ENCODE results near the gene CDC73. TPM values are rescaled to one million over a fixed set of nuclear protein-coding genes. Genes with fewer than 3 reads are reported as not detected.

Gene CDC73
- total and polyA plus RNA-seq, 9 of the 15 experiments (the other 6 are each of a cell fraction or from before 2014, with no cell fraction given), result 19.0 to 61.7 (median 30.1) TPM

DNA sequence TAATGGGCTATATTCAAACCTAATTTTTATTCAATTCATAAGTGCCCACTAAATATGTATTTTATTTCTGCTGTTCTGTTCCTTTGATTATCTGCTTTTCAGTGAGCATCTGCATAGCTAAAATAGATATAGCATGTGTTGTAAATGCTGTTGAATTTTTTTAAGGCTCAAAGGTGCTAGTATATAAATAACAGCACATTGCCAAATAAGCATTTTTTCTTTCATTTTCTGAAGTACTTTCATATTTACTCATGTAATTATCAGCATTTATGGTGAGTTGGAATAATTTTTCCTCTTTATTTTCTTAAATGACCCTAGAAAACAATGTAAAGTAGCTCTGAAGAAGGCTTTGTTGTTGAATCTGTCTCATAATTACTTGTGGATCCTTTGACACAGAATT is 134.2 kb downstream of the CDC73 start:
- ATAC-seq, result no peak

DNA sequence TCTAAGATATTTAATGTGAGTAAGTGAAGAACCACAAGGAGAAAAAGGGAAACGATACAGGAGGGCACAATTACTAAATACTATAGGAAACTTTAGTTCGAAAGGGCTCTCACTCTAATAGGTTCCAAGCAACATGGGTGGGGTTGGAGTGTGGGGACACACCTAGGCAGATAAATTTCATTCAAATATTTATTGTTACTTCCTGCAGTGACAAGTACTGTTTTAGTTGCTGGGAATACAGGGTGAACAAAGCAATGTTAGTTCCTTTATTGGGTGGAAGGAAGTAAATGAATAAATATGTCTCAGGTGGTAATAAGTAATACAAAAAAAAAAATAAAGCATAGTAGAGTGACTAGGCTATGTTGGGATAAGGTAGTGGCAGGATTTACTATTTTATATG is 137.8 kb downstream of the CDC73 start:
- H3K4me2 ChIP-seq (ENCODE audit: insufficient read depth, low read length), result no peak overlapping the region
- no peaks in the 10 kb centered on the region for H3K79me2 ChIP-seq (ENCODE audit: control insufficient read depth, insufficient read depth, low read length)
- H3K9me3 ChIP-seq (replicated peaks; ENCODE audit: control insufficient read depth, insufficient read depth, low read depth, low read length), result no peaks in the 10 kb centered on the region
- intact Hi-C loops (cut with micrococcal nuclease), result no loop called here
- DNase-seq (ENCODE audit: extremely low read depth in 1 of 4, low spot score in 3 of 4) (no peak), ATAC-seq (no peak), FAIRE-seq (no peak)
- H3K27me3 ChIP-seq (ENCODE audit: control insufficient read depth in 2 of 2, insufficient read depth in 2 of 2, low read length in 2 of 2), result no peaks in the 10 kb centered on the region
- H3K4me1 ChIP-seq (replicated peaks in 1 of 2; ENCODE audit: control insufficient read depth in 2 of 2, insufficient read depth in 2 of 2, low read length in 2 of 2), result no peaks in the 10 kb centered on the region
- in situ Hi-C loops (cut with MboI), result no loop called here
- no peak overlapping the region for H3K9ac ChIP-seq (ENCODE audit: insufficient read depth in 1 of 2, low read depth in 2 of 2, low read length in 2 of 2)
- H2AFZ ChIP-seq (ENCODE audit: low read depth, low read length), result no peak overlapping the region
- no peak overlapping the region for H3K27ac ChIP-seq (ENCODE audit: extremely low read depth, low read depth, low read length)
- CTCF ChIA-PET (ENCODE audit: low intra/inter-chr PET ratio), result no interaction called here
- H4K20me1 ChIP-seq (replicated peaks; ENCODE audit: control insufficient read depth, insufficient read depth, low read length), result no peaks in the 10 kb centered on the region
- H3K9me1 ChIP-seq (ENCODE audit: control insufficient read depth, insufficient read depth, low read length), result no peaks in the 10 kb centered on the region
- peaks cover 30% of the 10 kb centered on the region; the same call in 2 of the 3 replicates for H3K36me3 ChIP-seq (ENCODE audit: control insufficient read depth, insufficient read depth, low read length)
- POLR2A ChIA-PET, result interaction anchor here (1.0 kb wide), 1 partner anchor 10 kb away, joined by 3 read pairs; no protein-coding TSS in a partner anchor
- WGBS (ENCODE audit: insufficient coverage, low coverage, missing lambda C conversion rate), result 83% methylated on average over 2 of the region's 2 CpGs
- H3K4me3 ChIP-seq, result no peak overlapping the region
- no TSS peak for BruUV-seq (replicated peaks)
- TF ChIP-seq CBX8 (IDR thresholded peaks at IDR 0.05; ENCODE audit: borderline replicate concordance, extremely low read depth, low read depth, low read length, poor library complexity, severe bottlenecking) (no peak), FOXA3 (CRISPR knock-in tag; conservative IDR thresholded peaks at IDR 0.05 in 1 of 2, IDR thresholded peaks at IDR 0.05 in 1 of 2) (no peak), RAD51 (IDR thresholded peaks at IDR 0.05; ENCODE audit: borderline replicate concordance, low read depth) (no peak), ZBTB17 (CRISPR knock-in tag; IDR thresholded peaks at IDR 0.05) (no peak), RBFOX2 (IDR thresholded peaks at IDR 0.05; ENCODE audit: low read depth, low read length) (no peak), SMAD1 (IDR thresholded peaks at IDR 0.05; ENCODE audit: low read depth, low read length, partially characterized antibody) (no peak)
- TF ChIP-seq, protein P1, sequence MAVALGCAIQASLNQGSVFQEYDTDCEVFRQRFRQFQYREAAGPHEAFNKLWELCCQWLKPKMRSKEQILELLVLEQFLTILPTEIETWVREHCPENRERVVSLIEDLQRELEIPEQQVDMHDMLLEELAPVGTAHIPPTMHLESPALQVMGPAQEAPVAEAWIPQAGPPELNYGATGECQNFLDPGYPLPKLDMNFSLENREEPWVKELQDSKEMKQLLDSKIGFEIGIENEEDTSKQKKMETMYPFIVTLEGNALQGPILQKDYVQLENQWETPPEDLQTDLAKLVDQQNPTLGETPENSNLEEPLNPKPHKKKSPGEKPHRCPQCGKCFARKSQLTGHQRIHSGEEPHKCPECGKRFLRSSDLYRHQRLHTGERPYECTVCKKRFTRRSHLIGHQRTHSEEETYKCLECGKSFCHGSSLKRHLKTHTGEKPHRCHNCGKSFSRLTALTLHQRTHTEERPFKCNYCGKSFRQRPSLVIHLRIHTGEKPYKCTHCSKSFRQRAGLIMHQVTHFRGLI (CRISPR knock-in tag; IDR thresholded peaks at IDR 0.05), result no peak
- TF ChIP-seq, protein P2, sequence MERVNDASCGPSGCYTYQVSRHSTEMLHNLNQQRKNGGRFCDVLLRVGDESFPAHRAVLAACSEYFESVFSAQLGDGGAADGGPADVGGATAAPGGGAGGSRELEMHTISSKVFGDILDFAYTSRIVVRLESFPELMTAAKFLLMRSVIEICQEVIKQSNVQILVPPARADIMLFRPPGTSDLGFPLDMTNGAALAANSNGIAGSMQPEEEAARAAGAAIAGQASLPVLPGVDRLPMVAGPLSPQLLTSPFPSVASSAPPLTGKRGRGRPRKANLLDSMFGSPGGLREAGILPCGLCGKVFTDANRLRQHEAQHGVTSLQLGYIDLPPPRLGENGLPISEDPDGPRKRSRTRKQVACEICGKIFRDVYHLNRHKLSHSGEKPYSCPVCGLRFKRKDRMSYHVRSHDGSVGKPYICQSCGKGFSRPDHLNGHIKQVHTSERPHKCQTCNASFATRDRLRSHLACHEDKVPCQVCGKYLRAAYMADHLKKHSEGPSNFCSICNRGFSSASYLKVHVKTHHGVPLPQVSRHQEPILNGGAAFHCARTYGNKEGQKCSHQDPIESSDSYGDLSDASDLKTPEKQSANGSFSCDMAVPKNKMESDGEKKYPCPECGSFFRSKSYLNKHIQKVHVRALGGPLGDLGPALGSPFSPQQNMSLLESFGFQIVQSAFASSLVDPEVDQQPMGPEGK (CRISPR knock-in tag; IDR thresholded peaks at IDR 0.05; ENCODE audit: borderline replicate concordance), result no peak
- TF ChIP-seq, protein P3, sequence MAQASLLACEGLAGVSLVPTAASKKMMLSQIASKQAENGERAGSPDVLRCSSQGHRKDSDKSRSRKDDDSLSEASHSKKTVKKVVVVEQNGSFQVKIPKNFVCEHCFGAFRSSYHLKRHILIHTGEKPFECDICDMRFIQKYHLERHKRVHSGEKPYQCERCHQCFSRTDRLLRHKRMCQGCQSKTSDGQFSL (CRISPR knock-in tag; IDR thresholded peaks at IDR 0.05), result no peak
- TF ChIP-seq, protein P3 (tag; IDR thresholded peaks at IDR 0.05), result no peak

More for the DNA sequence above, 134.2 kb downstream of the CDC73 start:
- H3K36me3 ChIP-seq (ENCODE audit: control insufficient read depth, insufficient read depth, low read length), result peaks cover 32% of the 10 kb centered on the region; the same call in 2 of the 3 replicates
- ChIA-PET POLR2A (interaction anchor here (0.6 kb wide), 1 partner anchor 1984 kb away, joined by 3 read pairs; no protein-coding TSS in a partner anchor), CTCF (ENCODE audit: low intra/inter-chr PET ratio) (no interaction called here)
- DNase-seq (ENCODE audit: extremely low read depth in 1 of 4, low spot score in 3 of 4) (no peak), FAIRE-seq (no peak)
- no peaks in the 10 kb centered on the region for H3K4me1 ChIP-seq (replicated peaks in 1 of 2; ENCODE audit: control insufficient read depth in 2 of 2, insufficient read depth in 2 of 2, low read length in 2 of 2)
- no peaks in the 10 kb centered on the region for H3K79me2 ChIP-seq (ENCODE audit: control insufficient read depth, insufficient read depth, low read length)
- TF ChIP-seq ZNF316 (IDR thresholded peaks at IDR 0.05) (peak; percentile 23; the same call in 1 of the 2 replicates), ZNF133 (CRISPR knock-in tag; IDR thresholded peaks at IDR 0.05) (no peak)
- intact Hi-C loops (cut with micrococcal nuclease), result no loop called here
- no TSS peak for BruUV-seq (replicated peaks)
- H2AFZ ChIP-seq (ENCODE audit: low read depth, low read length), result no peak overlapping the region
- H3K9me1 ChIP-seq (ENCODE audit: control insufficient read depth, insufficient read depth, low read length), result no peaks in the 10 kb centered on the region
- no peak overlapping the region for H3K27ac ChIP-seq (ENCODE audit: extremely low read depth, low read depth, low read length)
- H3K9me3 ChIP-seq (replicated peaks; ENCODE audit: control insufficient read depth, insufficient read depth, low read depth, low read length), result no peaks in the 10 kb centered on the region
- no peak overlapping the region for H3K9ac ChIP-seq (ENCODE audit: insufficient read depth in 1 of 2, low read depth in 2 of 2, low read length in 2 of 2)
- H3K4me3 ChIP-seq, result no peak overlapping the region
- in situ Hi-C loops (cut with MboI), result no loop called here
- H3K4me2 ChIP-seq (ENCODE audit: insufficient read depth, low read length), result no peak overlapping the region
- H4K20me1 ChIP-seq (replicated peaks; ENCODE audit: control insufficient read depth, insufficient read depth, low read length), result no peaks in the 10 kb centered on the region
- H3K27me3 ChIP-seq (ENCODE audit: control insufficient read depth in 2 of 2, insufficient read depth in 2 of 2, low read length in 2 of 2), result no peaks in the 10 kb centered on the region
